Measurements from ENCODE around the gene KCNIP3. TPM values are rescaled to one million over a fixed set of nuclear protein-coding genes. Genes with fewer than 3 reads are reported as not detected.

The KCNIP3 gene
- total and polyA plus RNA-seq, 4 experiments from 2014 or later: not detected

DNA sequence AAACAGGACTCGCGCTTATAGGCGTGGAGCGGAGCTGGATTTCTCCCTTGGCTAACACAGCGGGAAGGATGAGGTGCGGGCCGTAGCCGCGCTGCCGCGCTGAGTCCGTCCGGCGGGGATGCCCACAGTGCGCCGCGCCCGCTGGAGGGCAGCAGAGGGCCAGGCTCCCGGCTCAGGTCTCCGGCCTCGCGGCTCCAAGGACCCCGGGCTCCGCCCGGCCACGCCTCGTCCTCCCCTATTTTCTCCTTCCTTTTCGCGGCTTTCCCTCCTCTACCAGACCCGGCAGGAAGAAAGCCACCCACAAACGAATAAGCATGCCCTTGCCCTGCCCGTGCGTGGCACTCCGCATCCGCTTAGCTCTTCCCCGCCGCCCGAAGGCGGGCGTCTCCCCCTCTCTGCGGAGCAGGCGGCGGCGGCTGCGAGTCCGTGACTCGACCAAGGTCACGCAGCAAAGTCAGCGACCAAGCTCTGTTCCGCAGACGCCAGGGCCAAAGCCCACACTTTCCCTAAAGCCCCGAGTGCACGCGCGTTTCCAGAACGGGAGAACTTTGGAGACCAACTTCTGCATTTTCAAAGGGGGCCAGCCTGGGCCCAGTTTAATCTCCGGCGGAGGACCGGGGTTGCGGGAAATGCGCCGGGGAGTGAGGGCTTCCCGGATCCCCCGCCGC is 48.5 kb downstream of the KCNIP3 start:
- peaks cover 4% of the 10 kb centered on the region for H3K27me3 ChIP-seq (ENCODE audit: insufficient read depth, low read length)
- H3K4me1 ChIP-seq (ENCODE audit: insufficient read depth, low read length): peaks cover 10% of the 10 kb centered on the region
- H3K4me3 ChIP-seq (ENCODE audit: low read length in 2 of 2): peak overlapping the region in 1 of 2 donors; percentile 37
- ChIA-PET POLR2A (ENCODE audit: partially characterized antibody) (no interaction called here), CTCF (ENCODE audit: partially characterized antibody) (interaction anchor here (0.6 to 1.5 kb wide), 7 partner anchors 9 to 383 kb away, joined by 3 to 5 read pairs (median 3); partner anchors contain the start of gene FAHD2A)
- H3K27ac ChIP-seq (ENCODE audit: low read depth, low read length): no peak overlapping the region
- no peaks in the 10 kb centered on the region for H3K36me3 Mint-ChIP-seq
- no peaks in the 10 kb centered on the region for H3K36me3 ChIP-seq (ENCODE audit: insufficient read depth, low read length)
- H3K27me3 Mint-ChIP-seq: peaks cover 30% of the 10 kb centered on the region in 2 donors
- no peaks in the 10 kb centered on the region for H3K9me3 ChIP-seq (ENCODE audit: control insufficient read depth in 1 of 2, low read length in 2 of 2)
- peaks cover 0 to 3% (median 0%) of the 10 kb centered on the region in 8 donors for H3K9me3 Mint-ChIP-seq
- peak in 4 of 5 donors; percentile 15 to 36 (median 30) for DNase-seq
- H3K4me3 Mint-ChIP-seq: peak overlapping the region; percentile 71 to 85 (median 76)
- peaks cover 0 to 11% (median 3%) of the 10 kb centered on the region in 4 donors for H3K4me1 Mint-ChIP-seq
- no peak overlapping the region for H3K27ac Mint-ChIP-seq
- intact Hi-C loops (cut with micrococcal nuclease): no loop called here

DNA sequence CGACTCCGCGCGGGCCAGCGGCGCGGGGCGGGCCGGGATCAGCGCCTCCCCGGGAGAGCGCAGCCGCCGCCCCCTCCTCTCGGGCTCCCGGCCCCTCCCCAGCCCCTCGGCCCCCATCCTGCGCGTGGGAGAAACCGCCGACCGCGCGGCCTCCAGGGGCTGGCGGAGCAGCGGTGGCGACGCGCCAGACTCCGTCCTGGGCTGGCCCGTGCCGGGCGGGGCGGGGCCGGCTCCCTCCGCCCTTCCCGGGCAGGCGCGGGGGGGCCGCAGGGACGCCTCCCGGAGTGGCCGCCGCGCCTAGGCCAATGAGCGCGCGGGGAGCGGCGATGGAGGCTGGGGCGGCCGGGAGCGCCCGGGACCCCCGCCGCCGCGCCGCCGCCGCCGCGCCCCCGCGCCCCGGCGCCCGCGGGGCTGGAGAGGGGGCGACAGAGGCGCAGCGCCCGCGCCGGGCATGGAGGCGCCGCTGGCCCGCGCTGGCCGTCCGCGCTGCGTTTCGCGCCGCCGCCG is 49.1 kb downstream of the KCNIP3 start:
- H3K4me1 ChIP-seq (ENCODE audit: insufficient read depth, low read length): peaks cover 10% of the 10 kb centered on the region
- H3K4me3 Mint-ChIP-seq: no peak overlapping the region
- peaks cover 4% of the 10 kb centered on the region for H3K27me3 ChIP-seq (ENCODE audit: insufficient read depth, low read length)
- intact Hi-C loops (cut with micrococcal nuclease): no loop called here
- peaks cover 0 to 11% (median 3%) of the 10 kb centered on the region in 4 donors for H3K4me1 Mint-ChIP-seq
- H3K27me3 Mint-ChIP-seq: peaks cover 28 to 30% of the 10 kb centered on the region in 2 donors
- POLR2A ChIA-PET (ENCODE audit: partially characterized antibody): no interaction called here
- no peaks in the 10 kb centered on the region for H3K36me3 Mint-ChIP-seq
- peaks cover 0 to 3% (median 0%) of the 10 kb centered on the region in 8 donors for H3K9me3 Mint-ChIP-seq
- no peak overlapping the region for H3K27ac ChIP-seq (ENCODE audit: low read depth, low read length)
- H3K36me3 ChIP-seq (ENCODE audit: insufficient read depth, low read length): no peaks in the 10 kb centered on the region
- H3K27ac Mint-ChIP-seq: no peak overlapping the region
- no peak overlapping the region for H3K4me3 ChIP-seq (ENCODE audit: low read length in 2 of 2)
- CTCF ChIA-PET (ENCODE audit: partially characterized antibody): interaction anchor here (1.2 to 1.4 kb wide), 3 partner anchors 15 to 57 kb away, joined by 3 to 5 read pairs (median 3); partner anchors contain the start of gene FAHD2A
- H3K9me3 ChIP-seq (ENCODE audit: control insufficient read depth in 1 of 2, low read length in 2 of 2): no peaks in the 10 kb centered on the region
- no peak for DNase-seq

DNA sequence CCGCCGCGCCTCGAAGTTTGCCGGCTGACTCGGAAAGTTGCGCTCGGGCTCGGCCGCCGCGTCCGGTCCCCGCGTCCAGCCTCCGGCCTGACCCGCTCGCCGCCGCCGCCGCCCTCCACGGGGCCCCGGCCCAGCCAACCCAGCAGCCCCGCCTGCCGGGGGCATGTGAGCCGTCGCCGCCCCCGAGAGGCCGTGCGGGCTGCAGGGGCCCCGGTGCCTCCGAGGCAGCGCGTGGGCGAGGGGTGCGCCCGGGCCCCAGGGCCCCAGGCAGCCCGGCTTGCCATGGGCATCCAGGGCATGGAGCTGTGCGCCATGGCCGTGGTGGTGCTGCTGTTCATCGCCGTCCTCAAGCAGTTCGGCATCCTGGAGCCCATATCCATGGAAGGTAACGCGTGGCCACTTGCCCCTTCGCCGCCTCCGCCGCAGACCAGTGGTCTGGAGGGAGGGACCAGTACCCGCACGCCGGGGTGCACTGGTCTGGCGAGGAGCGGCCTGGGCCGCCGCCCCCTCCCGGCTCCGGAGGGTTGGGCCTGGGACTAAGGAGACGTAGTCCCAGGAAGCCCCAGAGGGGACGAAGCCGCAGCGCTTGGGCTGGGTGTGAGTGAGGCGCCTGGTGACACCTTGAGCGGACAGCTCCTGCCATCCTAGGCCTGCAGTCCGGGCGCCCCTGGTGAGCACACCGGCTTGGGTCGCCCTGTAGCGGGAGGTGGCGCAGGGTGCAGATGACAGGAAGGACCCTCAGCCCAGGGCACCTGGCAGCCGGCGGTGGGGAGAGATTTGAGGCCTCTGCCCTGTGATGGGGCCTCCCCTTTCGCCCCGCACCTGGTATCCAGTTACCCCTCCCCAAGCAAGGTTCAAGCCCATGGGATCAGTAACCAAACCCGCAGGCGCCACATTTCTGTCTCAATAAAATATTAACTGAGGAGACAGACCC is 49.9 kb downstream of the KCNIP3 start:
- Mint-ChIP-seq H3K9me3 (peaks cover 0 to 3% (median 0%) of the 10 kb centered on the region in 8 donors), H3K27ac (no peak overlapping the region), H3K4me3 (peak overlapping the region in 2 of 8 donors; percentile 7 to 45), H3K4me1 (peaks cover 0 to 11% (median 3%) of the 10 kb centered on the region in 4 donors), H3K27me3 (peaks cover 24 to 25% of the 10 kb centered on the region in 2 donors), H3K36me3 (no peaks in the 10 kb centered on the region)
- intact Hi-C loops (cut with micrococcal nuclease): no loop called here
- Histone ChIP-seq H3K36me3 (ENCODE audit: insufficient read depth, low read length) (no peaks in the 10 kb centered on the region), H3K27me3 (ENCODE audit: insufficient read depth, low read length) (peaks cover 4% of the 10 kb centered on the region), H3K27ac (ENCODE audit: low read depth, low read length) (no peak overlapping the region), H3K4me3 (ENCODE audit: low read length in 2 of 2) (no peak overlapping the region), H3K9me3 (ENCODE audit: control insufficient read depth in 1 of 2, low read length in 2 of 2) (no peaks in the 10 kb centered on the region), H3K4me1 (ENCODE audit: insufficient read depth, low read length) (peaks cover 10% of the 10 kb centered on the region)
- ChIA-PET CTCF (ENCODE audit: partially characterized antibody) (interaction anchor here (0.6 kb wide), 1 partner anchor 21 kb away, joined by 3 read pairs; no protein-coding TSS in a partner anchor), POLR2A (ENCODE audit: partially characterized antibody) (no interaction called here)
- no peak for DNase-seq

DNA sequence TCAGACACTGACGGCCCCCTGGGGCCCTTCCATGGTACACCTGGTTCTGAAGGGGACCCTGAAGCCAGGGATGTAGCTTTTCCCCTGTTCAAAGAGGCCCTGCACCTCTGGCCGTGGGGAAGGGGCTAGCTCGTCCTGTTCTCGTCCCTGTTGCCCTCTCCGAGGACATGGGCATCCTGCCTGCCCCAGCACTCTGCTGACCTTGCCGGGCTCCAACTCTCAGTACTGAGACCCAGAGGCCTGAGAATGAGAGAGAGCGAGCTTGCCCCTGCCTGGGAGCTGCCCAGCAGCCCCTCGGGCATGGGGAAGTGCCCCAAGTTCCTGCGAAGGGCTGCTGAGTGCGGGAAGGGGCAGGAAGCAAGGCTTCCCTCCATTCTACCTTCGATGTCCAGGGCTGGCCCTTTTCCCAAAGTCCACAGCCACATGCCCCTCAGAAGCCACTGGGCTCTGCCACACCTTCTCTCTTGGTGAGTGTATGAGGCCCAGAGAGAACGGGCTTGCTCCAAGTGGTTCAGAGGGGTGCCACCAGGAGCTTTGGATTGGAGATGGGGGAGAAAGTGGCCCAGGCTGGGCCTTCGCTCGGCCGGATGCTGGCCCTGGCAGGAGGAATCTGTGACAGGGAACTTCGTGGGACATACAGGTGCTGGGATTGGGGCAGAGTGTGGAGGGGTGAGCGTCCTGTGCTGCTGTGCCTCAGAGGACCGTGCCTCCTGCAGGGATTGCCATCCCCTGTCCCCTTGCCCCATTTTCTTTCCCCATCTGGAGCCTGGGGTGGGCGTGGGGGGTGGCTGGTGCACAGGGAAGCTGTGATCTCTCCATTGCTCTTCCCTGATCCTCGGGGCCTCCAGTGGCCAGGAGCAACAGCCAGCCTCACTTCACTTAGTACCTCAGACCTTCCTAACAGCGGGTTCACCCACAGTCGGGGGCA is 50.8 kb downstream of the KCNIP3 start:
- no peak overlapping the region for H3K27ac Mint-ChIP-seq
- Histone ChIP-seq H3K4me3 (ENCODE audit: low read length in 2 of 2) (no peak overlapping the region), H3K36me3 (ENCODE audit: insufficient read depth, low read length) (no peaks in the 10 kb centered on the region), H3K27me3 (ENCODE audit: insufficient read depth, low read length) (peaks cover 4% of the 10 kb centered on the region), H3K27ac (ENCODE audit: low read depth, low read length) (no peak overlapping the region), H3K4me1 (ENCODE audit: insufficient read depth, low read length) (peaks cover 10% of the 10 kb centered on the region), H3K9me3 (ENCODE audit: control insufficient read depth in 1 of 2, low read length in 2 of 2) (no peaks in the 10 kb centered on the region)
- DNase-seq: no peak
- peaks cover 0 to 2% (median 0%) of the 10 kb centered on the region in 8 donors for H3K9me3 Mint-ChIP-seq
- H3K36me3 Mint-ChIP-seq: no peaks in the 10 kb centered on the region
- ChIA-PET POLR2A (ENCODE audit: partially characterized antibody) (no interaction called here), CTCF (ENCODE audit: partially characterized antibody) (interaction anchor here (0.6 kb wide), 1 partner anchor 20 kb away, joined by 3 read pairs; no protein-coding TSS in a partner anchor)
- intact Hi-C loops (cut with micrococcal nuclease): no loop called here
- peak overlapping the region in 6 of 8 donors; percentile 9 to 64 (median 36) for H3K4me3 Mint-ChIP-seq
- H3K27me3 Mint-ChIP-seq: peaks cover 17 to 21% of the 10 kb centered on the region in 2 donors
- H3K4me1 Mint-ChIP-seq: peaks cover 0 to 11% (median 3%) of the 10 kb centered on the region in 4 donors

DNA sequence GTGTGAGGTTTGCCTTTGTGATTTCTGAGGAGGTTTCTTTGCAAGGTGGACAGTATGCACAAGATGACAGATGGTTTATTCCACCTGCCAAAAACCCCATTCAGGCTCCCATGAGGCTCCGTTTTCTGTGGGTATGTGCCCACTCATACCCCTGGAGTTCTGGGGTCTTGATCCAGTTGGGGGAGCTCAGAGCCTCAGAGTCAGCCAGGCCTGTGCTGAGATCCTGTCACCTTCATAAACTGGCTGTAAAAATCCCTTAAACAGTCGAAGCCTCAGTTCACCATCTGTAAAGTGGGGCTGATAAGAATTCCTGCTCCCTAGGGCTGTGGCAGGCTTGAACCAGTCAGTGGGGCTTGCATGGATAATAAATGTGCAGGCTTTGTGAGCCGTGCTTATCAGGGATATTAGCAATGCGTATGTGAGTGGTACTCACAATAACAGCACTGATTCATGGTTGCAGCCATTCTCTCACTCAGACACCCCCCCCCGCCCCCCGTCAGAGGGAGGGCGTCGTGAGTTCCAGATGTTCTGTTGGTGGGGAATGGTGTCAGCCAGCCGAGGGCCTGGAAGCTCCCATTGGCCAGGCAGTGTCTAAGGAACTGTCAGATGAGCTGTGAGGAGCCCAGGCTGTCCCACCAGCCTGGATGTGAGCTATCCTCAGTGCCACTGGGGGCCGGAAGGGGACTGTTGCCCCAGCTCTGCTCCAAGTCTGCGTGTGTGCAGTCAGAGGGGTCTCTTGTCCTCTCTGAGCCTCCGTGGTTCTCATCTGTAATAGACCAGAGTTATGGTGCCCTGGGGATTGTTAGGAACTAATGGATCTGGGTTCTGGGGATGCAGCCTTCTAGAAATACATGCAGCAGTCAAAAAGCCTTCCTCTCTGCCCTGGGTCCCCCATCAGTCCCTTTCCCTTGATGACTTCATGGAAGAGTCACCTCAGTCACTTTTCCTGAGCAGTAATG is 51.7 kb downstream of the KCNIP3 start:
- peaks cover 7 to 19% of the 10 kb centered on the region in 2 donors for H3K27me3 Mint-ChIP-seq
- Histone ChIP-seq H3K4me1 (ENCODE audit: insufficient read depth, low read length) (peaks cover 10% of the 10 kb centered on the region), H3K4me3 (ENCODE audit: low read length in 2 of 2) (no peak overlapping the region), H3K27ac (ENCODE audit: low read depth, low read length) (no peak overlapping the region), H3K9me3 (ENCODE audit: control insufficient read depth in 1 of 2, low read length in 2 of 2) (no peaks in the 10 kb centered on the region), H3K36me3 (ENCODE audit: insufficient read depth, low read length) (no peaks in the 10 kb centered on the region), H3K27me3 (ENCODE audit: insufficient read depth, low read length) (peaks cover 2% of the 10 kb centered on the region)
- POLR2A ChIA-PET (ENCODE audit: partially characterized antibody): no interaction called here
- H3K4me1 Mint-ChIP-seq: peaks cover 0 to 11% (median 3%) of the 10 kb centered on the region in 4 donors
- H3K9me3 Mint-ChIP-seq: no peaks in the 10 kb centered on the region
- H3K36me3 Mint-ChIP-seq: no peaks in the 10 kb centered on the region
- H3K27ac Mint-ChIP-seq: no peak overlapping the region
- no peak for DNase-seq
- CTCF ChIA-PET (ENCODE audit: partially characterized antibody): no interaction called here
- intact Hi-C loops (cut with micrococcal nuclease): no loop called here
- H3K4me3 Mint-ChIP-seq: peak overlapping the region in 1 of 8 donors; percentile 9

All from CD4-positive, alpha-beta memory T cell (primary cell).